Esophagus squamous epithelium (tissue), 5 donors: Measurements from ENCODE around the gene GPALPP1. TPM values are rescaled to one million over a fixed set of nuclear protein-coding genes. Genes with fewer than 3 reads are reported as not detected.

Experiments
- DNase-seq: peaks from one replicate; lab custom pipeline; 2025; lab: John Stamatoyannopoulos, UW
- H3K27ac ChIP-seq, 4 donors: fragments of 200-600 bp; sonication (generic); one replicate each; pipeline ENCODE4 v1.5.1; 2016 to 2019; ENCODE audit warnings: mild to moderate bottlenecking in 1 of 4
- H3K27me3 ChIP-seq, 4 donors: fragments of 200-600 bp; sonication (generic); 1 replicate in 3 of 4; 2 replicates in 1 of 4; pipeline versions ENCODE4 v1.5.1 to v1.6.0; 2017 to 2021; ENCODE audit warnings: antibody characterized with exemption in 1 of 4
- H3K36me3 ChIP-seq, 3 donors: fragments of 200-600 bp; sonication (generic); one replicate each; pipeline ENCODE4 v1.5.1; 2016 to 2019
- H3K4me1 ChIP-seq, 3 donors: fragments of 200-600 bp; sonication (generic); one replicate each; pipeline ENCODE4 v1.5.1; 2017 to 2019
- H3K4me3 ChIP-seq, 4 donors: fragments of 200-600 bp; sonication (generic); 1 replicate in 3 of 4; 2 replicates in 1 of 4; pipeline ENCODE4 v1.5.1; 2016 to 2019; ENCODE audit warnings: mild to moderate bottlenecking in 2 of 4, moderate library complexity in 1 of 4
- H3K9me3 ChIP-seq, 3 donors: fragments of 200-600 bp; sonication (generic); one replicate each; pipeline ENCODE4 v1.5.1; 2016 to 2019
- POLR2A ChIP-seq, 4 donors: fragments of 450-650 bp; IDR thresholded peaks; one replicate each; pipeline ENCODE4 v1.6.1; 2017; ENCODE audit warnings: antibody characterized with exemption in 4 of 4, mild to moderate bottlenecking in 4 of 4, moderate library complexity in 3 of 4
- WGBS, 2 donors: methylation state at CpG; one replicate each; pipeline ENCODE4 v1.1.5; 2018; 5-methylcytosine and 5-hydroxymethylcytosine counted together
- intact Hi-C: fragments of 100-400 bp; cut with DNase I; formaldehyde crosslinking; loops from one replicate; pipeline ENCODE4 v1.15.0; 2022
- small RNA-seq, 4 donors: library from RNA; depleted of rRNA; stranded (forward); fragments of <200 nt; gene quantifications; one replicate each; pipeline ENCODE3, GENCODE V24; 2016
- total RNA-seq, 4 donors: library from RNA; depleted of rRNA; stranded (reverse); fragments of >200 nt; gene quantifications; one replicate each; pipeline ENCODE4 v1.1.0, GENCODE V29; 2016
- TF ChIP-seq, protein P1 (sequence below), 6 experiments: fragments of 450-650 bp in 4 of 6; fragments of 200-600 bp in 2 of 6; sonication (generic) in 2 of 6; IDR thresholded peaks; one replicate each; pipeline ENCODE4 v1.5.1; 2016 to 2019; ENCODE audit warnings: antibody characterized with exemption in 6 of 6, mild to moderate bottlenecking in 4 of 6, moderate library complexity in 4 of 6
- donor health status: DM: yes; HTN: yes; CAD: no.

GPALPP1 gene
- total RNA-seq, 4 donors from 2014 or later, result 10.5 to 29.6 (median 14.4) TPM

DNA sequence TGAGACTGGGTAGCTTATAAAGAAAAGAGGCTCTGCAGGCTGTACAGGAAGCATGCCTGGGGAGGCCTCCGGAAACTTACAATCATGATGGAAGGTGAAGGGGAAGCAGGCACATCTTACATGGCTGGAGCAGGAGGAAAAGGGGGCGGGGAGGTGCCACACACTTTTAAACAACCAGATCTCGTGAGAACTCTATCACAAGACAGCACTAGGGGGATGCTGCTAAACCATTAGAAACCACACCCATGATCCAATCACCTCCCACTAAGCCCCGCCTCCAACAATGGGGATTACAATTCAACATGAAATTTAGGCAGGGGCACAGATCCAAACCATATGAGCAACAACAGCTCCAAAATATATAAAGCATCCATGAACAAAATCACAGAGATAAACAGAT, 84.5 kb downstream of the GPALPP1 start:
- intact Hi-C loops, result no loop called here
- 72 to 83% methylated on average over 4 of the region's 4 CpGs for WGBS, 2 donors
- TF ChIP-seq, protein P1, sequence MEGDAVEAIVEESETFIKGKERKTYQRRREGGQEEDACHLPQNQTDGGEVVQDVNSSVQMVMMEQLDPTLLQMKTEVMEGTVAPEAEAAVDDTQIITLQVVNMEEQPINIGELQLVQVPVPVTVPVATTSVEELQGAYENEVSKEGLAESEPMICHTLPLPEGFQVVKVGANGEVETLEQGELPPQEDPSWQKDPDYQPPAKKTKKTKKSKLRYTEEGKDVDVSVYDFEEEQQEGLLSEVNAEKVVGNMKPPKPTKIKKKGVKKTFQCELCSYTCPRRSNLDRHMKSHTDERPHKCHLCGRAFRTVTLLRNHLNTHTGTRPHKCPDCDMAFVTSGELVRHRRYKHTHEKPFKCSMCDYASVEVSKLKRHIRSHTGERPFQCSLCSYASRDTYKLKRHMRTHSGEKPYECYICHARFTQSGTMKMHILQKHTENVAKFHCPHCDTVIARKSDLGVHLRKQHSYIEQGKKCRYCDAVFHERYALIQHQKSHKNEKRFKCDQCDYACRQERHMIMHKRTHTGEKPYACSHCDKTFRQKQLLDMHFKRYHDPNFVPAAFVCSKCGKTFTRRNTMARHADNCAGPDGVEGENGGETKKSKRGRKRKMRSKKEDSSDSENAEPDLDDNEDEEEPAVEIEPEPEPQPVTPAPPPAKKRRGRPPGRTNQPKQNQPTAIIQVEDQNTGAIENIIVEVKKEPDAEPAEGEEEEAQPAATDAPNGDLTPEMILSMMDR (IDR thresholded peaks at IDR 0.05), result no peak
- no peak for TF ChIP-seq POLR2A (IDR thresholded peaks at IDR 0.05)

DNA sequence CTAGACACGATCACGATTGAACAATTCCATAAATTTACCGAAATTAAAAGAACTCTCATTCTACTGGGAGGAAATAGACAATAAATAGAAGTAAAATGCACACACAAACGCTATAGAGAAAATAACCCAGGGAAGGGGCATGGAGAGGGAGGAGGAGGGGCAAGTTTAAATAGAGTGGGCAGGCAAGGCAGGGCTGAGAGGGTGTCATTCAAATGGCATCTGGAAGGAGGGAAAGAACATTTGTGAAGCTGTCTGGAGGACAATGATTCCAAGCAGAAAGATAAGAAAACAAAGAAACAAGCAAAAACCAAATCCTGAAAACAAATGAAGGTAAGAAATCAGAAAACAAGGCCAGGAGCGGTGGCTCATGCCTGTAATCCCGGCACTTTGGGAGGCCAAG, 85.4 kb downstream of the GPALPP1 start:
- no peak overlapping the region for H3K27ac ChIP-seq
- TF ChIP-seq, protein P1 (IDR thresholded peaks at IDR 0.05), result no peak
- no peak for TF ChIP-seq POLR2A (IDR thresholded peaks at IDR 0.05)
- no peak overlapping the region for H3K4me3 ChIP-seq
- no peaks in the 10 kb centered on the region for H3K27me3 ChIP-seq
- H3K4me1 ChIP-seq, result no peaks in the 10 kb centered on the region
- no peaks in the 10 kb centered on the region for H3K9me3 ChIP-seq
- intact Hi-C loops, result no loop called here
- DNase-seq, result no peak
- WGBS, 2 donors, result 60 to 77% methylated on average over 6 of the region's 6 CpGs
- no peaks in the 10 kb centered on the region for H3K36me3 ChIP-seq

More for the DNA sequence above, 84.5 kb downstream of the GPALPP1 start:
- no peaks in the 10 kb centered on the region for H3K4me1 ChIP-seq
- H3K27ac ChIP-seq, result no peak overlapping the region
- no peaks in the 10 kb centered on the region for H3K36me3 ChIP-seq
- H3K27me3 ChIP-seq, result no peaks in the 10 kb centered on the region
- no peak for DNase-seq
- H3K9me3 ChIP-seq, result no peaks in the 10 kb centered on the region
- no peak overlapping the region for H3K4me3 ChIP-seq

GRCh38 chr13:45078003-45078402, 88.7 kb downstream of the GPALPP1 start:
- H3K9me3 ChIP-seq, result no peaks in the 10 kb centered on the region
- TF ChIP-seq POLR2A (IDR thresholded peaks at IDR 0.05), result no peak
- TF ChIP-seq, protein P1 (IDR thresholded peaks at IDR 0.05), result no peak

More at GRCh38 chr13:45078003-45078402, 88.7 kb downstream of the GPALPP1 start:
- H3K27ac ChIP-seq, result no peak overlapping the region
- no peaks in the 10 kb centered on the region for H3K27me3 ChIP-seq
- H3K4me1 ChIP-seq, result no peaks in the 10 kb centered on the region
- WGBS, 2 donors, result 76 to 87% methylated on average over 1 of the region's 1 CpG
- H3K4me3 ChIP-seq, result no peak overlapping the region
- intact Hi-C loops, result no loop called here
- no peak for DNase-seq
- H3K36me3 ChIP-seq, result no peaks in the 10 kb centered on the region

Small RNA genes lying within 50 kb of the gene (small RNA-seq; reads per million reads assigned to genes)
- gene RN7SL49P, result 0 reads per million in 4 donors

Other genes with a start within 250 kb of the GPALPP1 start
- 1 to 10 TPM; 1.5 to 4.0 (median 3.3) TPM for gene NUFIP1, start 67 bp upstream of the GPALPP1 start, total RNA-seq
- gene GTF2F2, start 131.0 kb downstream of the GPALPP1 start, total RNA-seq, result 10 to 100 TPM in 3 of 4 donors, 1 to 10 TPM in 1; 9.4 to 23.3 (median 19.6) TPM
- gene KCTD4, start 211.5 kb downstream of the GPALPP1 start, total RNA-seq, result not detected